Measurements from ENCODE around the gene CDH26.

Gene CDH26

DNA sequence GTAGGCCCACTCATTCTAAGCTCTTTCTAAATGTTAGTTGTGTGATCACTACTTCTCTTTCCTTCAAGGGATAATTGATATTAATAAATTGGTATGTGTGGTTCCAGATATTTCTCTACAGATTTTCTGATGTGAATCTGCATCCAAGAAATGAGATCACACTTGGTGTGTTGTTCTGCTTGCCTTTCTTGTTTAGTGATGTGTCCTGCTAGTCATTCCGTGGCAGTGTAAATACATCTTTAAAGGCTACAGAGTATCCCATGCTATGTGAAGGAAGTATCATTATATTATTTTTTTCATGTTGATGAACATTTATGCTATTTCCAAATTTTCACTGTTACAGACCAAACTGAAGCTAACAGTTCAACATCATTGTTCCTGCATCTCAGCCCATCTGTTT is 13.2 kb downstream of the CDH26 start:
- TF ChIP-seq POLR2AphosphoS5 (IDR thresholded peaks at IDR 0.05; ENCODE audit: low read depth, low read length) (no peak), POU2F2 (IDR thresholded peaks at IDR 0.05; ENCODE audit: low read depth, low read length) (no peak), PAX5 (IDR thresholded peaks at IDR 0.05; ENCODE audit: insufficient read depth, low read length, severe bottlenecking) (no peak), POLR2A (IDR thresholded peaks at IDR 0.05; ENCODE audit: low read depth, low read length) (no peak), TAF1 (IDR thresholded peaks at IDR 0.05; ENCODE audit: low read depth, low read length) (no peak), SPI1 (IDR thresholded peaks at IDR 0.05; ENCODE audit: low read depth, low read length) (no peak)
- FAIRE-seq (no peak), DNase-seq (ENCODE audit: insufficient read length, low spot score) (no peak)

DNA sequence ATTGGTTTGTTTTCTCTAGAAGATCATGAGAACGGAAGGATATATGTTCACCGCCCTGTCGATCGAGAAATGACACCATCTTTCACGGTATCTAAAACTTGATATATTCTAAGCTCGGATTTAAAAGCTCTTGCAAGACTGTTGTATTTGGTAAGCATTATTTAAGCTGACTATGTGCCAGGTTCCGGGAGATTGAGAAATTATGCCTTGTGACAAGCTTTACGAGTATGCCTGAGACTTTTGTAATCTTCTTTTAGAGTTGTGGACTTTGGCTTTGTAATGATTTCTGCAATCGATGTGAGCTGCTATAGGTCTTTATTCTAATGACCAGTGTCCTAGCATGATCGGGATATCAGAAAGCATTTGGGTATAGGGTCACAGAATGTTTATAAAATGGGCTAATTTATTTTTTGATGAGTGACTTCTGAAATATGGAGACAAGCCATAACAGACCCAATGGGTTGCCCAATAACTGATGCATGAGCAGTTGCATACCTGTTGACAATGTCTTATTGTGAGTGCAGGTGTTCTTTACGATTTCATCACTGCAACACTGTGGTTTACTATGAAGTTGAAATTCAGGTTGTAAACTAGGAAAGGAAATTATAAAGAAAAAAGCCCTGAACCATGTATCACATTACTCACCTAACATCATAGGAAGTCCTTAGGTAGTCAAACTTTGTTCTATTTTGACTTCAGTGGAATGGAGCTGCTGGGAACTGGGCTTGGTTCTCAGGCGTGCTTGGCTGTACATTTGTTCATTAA is 14.0 kb downstream of the CDH26 start:
- FAIRE-seq (no peak), DNase-seq (ENCODE audit: insufficient read length, low spot score) (no peak)
- TF ChIP-seq PAX5 (IDR thresholded peaks at IDR 0.05; ENCODE audit: insufficient read depth, low read length, severe bottlenecking) (no peak), POU2F2 (IDR thresholded peaks at IDR 0.05; ENCODE audit: low read depth, low read length) (no peak), TAF1 (IDR thresholded peaks at IDR 0.05; ENCODE audit: low read depth, low read length) (no peak), POLR2AphosphoS5 (IDR thresholded peaks at IDR 0.05; ENCODE audit: low read depth, low read length) (no peak), SPI1 (IDR thresholded peaks at IDR 0.05; ENCODE audit: low read depth, low read length) (no peak), POLR2A (IDR thresholded peaks at IDR 0.05; ENCODE audit: low read depth, low read length) (no peak)

- no peak for TF ChIP-seq POLR2AphosphoS5 (IDR thresholded peaks at IDR 0.05; ENCODE audit: low read depth, low read length)
- no peak for TF ChIP-seq POLR2A (IDR thresholded peaks at IDR 0.05; ENCODE audit: low read depth, low read length)
- TF ChIP-seq POU2F2 (IDR thresholded peaks at IDR 0.05; ENCODE audit: low read depth, low read length): no peak
- no peak for TF ChIP-seq PAX5 (IDR thresholded peaks at IDR 0.05; ENCODE audit: insufficient read depth, low read length, severe bottlenecking)
- no peak for TF ChIP-seq SPI1 (IDR thresholded peaks at IDR 0.05; ENCODE audit: low read depth, low read length)
- TF ChIP-seq TAF1 (IDR thresholded peaks at IDR 0.05; ENCODE audit: low read depth, low read length): no peak
- no peak for FAIRE-seq
- DNase-seq (ENCODE audit: insufficient read length, low spot score): no peak
Measured at GRCh38 chr20:59976156-59976782, 18.0 kb downstream of the CDH26 start.

DNA sequence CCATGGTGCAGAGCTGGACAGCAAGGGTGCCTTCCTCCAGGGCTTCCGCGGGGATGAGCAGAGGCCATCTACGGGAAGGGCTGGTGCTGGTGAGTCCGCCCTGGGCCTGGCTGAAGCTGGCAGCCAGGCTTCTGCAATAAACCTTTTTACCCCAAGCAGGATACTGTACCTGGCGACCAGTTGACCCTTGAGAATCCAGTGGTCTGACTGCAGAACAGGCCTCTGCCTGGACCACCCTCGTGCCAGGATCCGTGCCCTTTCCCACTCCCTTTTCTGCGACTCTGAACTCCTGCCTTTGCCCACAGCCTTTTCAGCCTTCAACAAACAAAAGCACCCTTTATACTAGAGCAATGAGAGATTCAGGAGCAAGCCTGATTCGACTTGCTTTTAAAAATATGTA is 18.9 kb downstream of the CDH26 start:
- no peak for DNase-seq (ENCODE audit: insufficient read length, low spot score)
- TF ChIP-seq TAF1 (IDR thresholded peaks at IDR 0.05; ENCODE audit: low read depth, low read length) (no peak), POU2F2 (IDR thresholded peaks at IDR 0.05; ENCODE audit: low read depth, low read length) (no peak), PAX5 (IDR thresholded peaks at IDR 0.05; ENCODE audit: insufficient read depth, low read length, severe bottlenecking) (no peak)
- FAIRE-seq: no peak

- TF ChIP-seq POLR2AphosphoS5 (IDR thresholded peaks at IDR 0.05; ENCODE audit: low read depth, low read length): no peak
- no peak for TF ChIP-seq PAX5 (IDR thresholded peaks at IDR 0.05; ENCODE audit: insufficient read depth, low read length, severe bottlenecking)
- no peak for TF ChIP-seq TAF1 (IDR thresholded peaks at IDR 0.05; ENCODE audit: low read depth, low read length)
- no peak for TF ChIP-seq SPI1 (IDR thresholded peaks at IDR 0.05; ENCODE audit: low read depth, low read length)
- TF ChIP-seq POLR2A (IDR thresholded peaks at IDR 0.05; ENCODE audit: low read depth, low read length): no peak
- TF ChIP-seq POU2F2 (IDR thresholded peaks at IDR 0.05; ENCODE audit: low read depth, low read length): no peak
- FAIRE-seq (no peak), DNase-seq (ENCODE audit: insufficient read length, low spot score) (no peak)
Measured at GRCh38 chr20:59983076-59983475, 24.9 kb downstream of the CDH26 start.

DNA sequence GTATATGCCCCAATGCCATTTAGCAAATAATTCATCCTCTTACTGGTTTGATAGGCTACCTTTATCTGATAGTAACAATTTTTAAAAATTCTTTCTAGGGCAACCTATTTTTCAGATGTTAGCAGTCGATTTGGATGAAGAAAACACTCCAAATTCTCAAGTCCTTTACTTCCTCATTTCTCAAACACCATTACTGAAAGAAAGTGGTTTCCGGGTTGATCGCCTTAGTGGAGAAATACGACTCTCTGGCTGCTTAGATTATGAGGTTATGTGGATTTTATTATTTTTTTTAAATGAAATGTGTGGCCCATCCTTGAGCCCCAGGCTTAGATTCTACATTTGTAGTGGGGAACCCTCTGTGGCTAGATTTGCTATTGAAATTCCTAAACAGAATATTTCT is 26.3 kb downstream of the CDH26 start:
- DNase-seq (ENCODE audit: insufficient read length, low spot score) (no peak), FAIRE-seq (no peak)
- no peak for TF ChIP-seq SPI1 (IDR thresholded peaks at IDR 0.05; ENCODE audit: low read depth, low read length)
- TF ChIP-seq POLR2AphosphoS5 (IDR thresholded peaks at IDR 0.05; ENCODE audit: low read depth, low read length): no peak
- TF ChIP-seq POU2F2 (IDR thresholded peaks at IDR 0.05; ENCODE audit: low read depth, low read length): no peak
- no peak for TF ChIP-seq PAX5 (IDR thresholded peaks at IDR 0.05; ENCODE audit: insufficient read depth, low read length, severe bottlenecking)

GRCh38 chr20:59985164-59985563 is 26.9 kb downstream of the CDH26 start:
- DNase-seq (ENCODE audit: insufficient read length, low spot score) (no peak), FAIRE-seq (no peak)

GRCh38 chr20:59985864-59986263 is 27.6 kb downstream of the CDH26 start:
- DNase-seq (ENCODE audit: insufficient read length, low spot score) (no peak), FAIRE-seq (no peak)
- TF ChIP-seq POU2F2 (IDR thresholded peaks at IDR 0.05; ENCODE audit: low read depth, low read length): no peak
- no peak for TF ChIP-seq SPI1 (IDR thresholded peaks at IDR 0.05; ENCODE audit: low read depth, low read length)
- TF ChIP-seq TAF1 (IDR thresholded peaks at IDR 0.05; ENCODE audit: low read depth, low read length): no peak
- no peak for TF ChIP-seq POLR2A (IDR thresholded peaks at IDR 0.05; ENCODE audit: low read depth, low read length)

More at GRCh38 chr20:59985164-59985563, 26.9 kb downstream of the CDH26 start:
- TF ChIP-seq POU2F2 (IDR thresholded peaks at IDR 0.05; ENCODE audit: low read depth, low read length) (no peak), POLR2A (IDR thresholded peaks at IDR 0.05; ENCODE audit: low read depth, low read length) (no peak), POLR2AphosphoS5 (IDR thresholded peaks at IDR 0.05; ENCODE audit: low read depth, low read length) (no peak), TAF1 (IDR thresholded peaks at IDR 0.05; ENCODE audit: low read depth, low read length) (no peak), PAX5 (IDR thresholded peaks at IDR 0.05; ENCODE audit: insufficient read depth, low read length, severe bottlenecking) (no peak), SPI1 (IDR thresholded peaks at IDR 0.05; ENCODE audit: low read depth, low read length) (no peak)

DNA sequence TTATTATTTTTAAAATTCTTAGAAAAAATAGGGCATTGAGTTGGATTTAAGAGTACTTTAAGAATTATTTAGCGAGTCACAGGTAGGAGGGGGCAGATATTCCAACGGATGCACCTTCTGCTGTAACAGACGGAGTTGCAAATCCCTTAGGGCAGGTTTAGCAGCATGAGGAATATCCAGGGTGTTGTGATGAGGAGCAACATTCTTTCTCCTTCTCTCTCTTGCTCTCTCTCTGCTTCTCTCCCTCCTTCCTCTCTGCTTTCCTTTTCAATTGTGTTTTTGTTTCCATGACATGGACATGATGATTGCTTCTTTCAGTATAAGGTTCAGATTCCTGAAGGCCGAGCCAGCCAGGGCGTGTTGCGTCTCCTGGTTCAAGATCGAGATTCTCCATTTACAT is 28.9 kb downstream of the CDH26 start:
- TF ChIP-seq POLR2AphosphoS5 (IDR thresholded peaks at IDR 0.05; ENCODE audit: low read depth, low read length): no peak
- no peak for TF ChIP-seq SPI1 (IDR thresholded peaks at IDR 0.05; ENCODE audit: low read depth, low read length)
- no peak for TF ChIP-seq PAX5 (IDR thresholded peaks at IDR 0.05; ENCODE audit: insufficient read depth, low read length, severe bottlenecking)
- no peak for DNase-seq (ENCODE audit: insufficient read length, low spot score)
- no peak for FAIRE-seq

DNA sequence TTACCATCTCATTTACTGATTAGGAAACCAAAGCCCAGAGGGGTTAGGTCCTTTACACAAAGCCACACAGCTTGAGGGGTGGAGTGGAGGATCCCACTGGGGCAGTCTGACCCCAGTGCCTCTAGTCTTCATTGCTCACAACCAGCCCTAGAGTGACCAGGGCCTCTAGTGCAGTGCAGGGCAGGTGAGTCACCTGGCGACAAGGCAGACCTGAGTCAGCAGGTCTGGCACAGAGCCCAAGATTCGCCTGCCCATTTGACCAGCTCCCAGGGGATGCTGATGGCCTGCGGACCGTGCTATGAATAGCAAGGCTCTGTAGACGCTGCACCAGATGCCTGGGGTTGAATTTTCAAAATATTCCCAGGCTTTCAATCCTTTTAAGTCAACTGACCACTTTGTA is 29.9 kb downstream of the CDH26 start:
- DNase-seq (ENCODE audit: insufficient read length, low spot score): no peak
- FAIRE-seq: no peak
- TF ChIP-seq POLR2AphosphoS5 (IDR thresholded peaks at IDR 0.05; ENCODE audit: low read depth, low read length) (no peak), POLR2A (IDR thresholded peaks at IDR 0.05; ENCODE audit: low read depth, low read length) (no peak), PAX5 (IDR thresholded peaks at IDR 0.05; ENCODE audit: insufficient read depth, low read length, severe bottlenecking) (no peak), SPI1 (IDR thresholded peaks at IDR 0.05; ENCODE audit: low read depth, low read length) (no peak), POU2F2 (IDR thresholded peaks at IDR 0.05; ENCODE audit: low read depth, low read length) (no peak), TAF1 (IDR thresholded peaks at IDR 0.05; ENCODE audit: low read depth, low read length) (no peak)

Data from GM12891 (cell line).